Hippocampal formation (tissue), 2 donors: ENCODE data around the gene EVL.

Experiments
- DNase-seq, 2 donors: peaks; one replicate each; lab custom pipeline; 2025; lab: John Stamatoyannopoulos, UW

EVL gene

DNA sequence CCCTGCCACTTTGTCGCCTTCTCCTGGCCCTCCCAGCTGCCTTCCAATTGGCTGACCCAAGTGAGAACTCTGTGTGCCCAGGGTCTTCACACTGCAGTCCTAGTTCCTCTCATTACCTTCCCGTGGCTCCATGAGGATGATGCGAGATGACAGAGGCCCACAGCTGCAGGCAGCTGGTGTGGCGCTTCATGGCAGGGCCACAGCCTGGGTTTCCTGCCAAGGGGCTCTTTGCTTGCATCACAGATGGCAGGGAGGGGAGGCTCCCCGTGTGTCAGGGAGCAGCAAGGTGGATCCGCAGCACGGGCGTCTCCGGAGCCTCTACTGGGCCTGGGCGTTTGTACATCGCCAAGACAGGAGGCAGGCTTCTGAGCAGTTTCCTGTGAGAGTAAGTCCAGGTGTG lies 65.3 kb downstream of the EVL start:
- DNase-seq = no peak

DNA sequence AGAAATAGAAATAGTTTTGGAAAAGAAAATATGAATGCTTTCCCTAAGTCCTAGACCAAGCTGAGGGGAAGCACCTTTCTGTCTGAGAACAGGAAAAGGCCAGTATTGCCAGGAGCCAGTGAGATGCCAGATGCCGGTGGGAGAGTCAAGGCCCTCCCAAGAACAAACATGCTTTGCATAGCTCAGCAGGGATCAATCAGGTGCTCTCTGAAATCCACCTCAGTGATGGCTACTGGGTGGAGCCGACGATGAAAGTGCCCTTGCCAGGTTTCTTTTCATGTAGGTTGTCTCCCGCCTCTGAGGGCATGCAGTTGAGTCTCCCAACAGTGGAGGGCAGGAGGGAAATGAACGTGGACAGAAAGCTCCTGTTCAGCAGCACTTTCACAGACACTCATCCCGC lies 66.0 kb downstream of the EVL start:
- no peak for DNase-seq

DNA sequence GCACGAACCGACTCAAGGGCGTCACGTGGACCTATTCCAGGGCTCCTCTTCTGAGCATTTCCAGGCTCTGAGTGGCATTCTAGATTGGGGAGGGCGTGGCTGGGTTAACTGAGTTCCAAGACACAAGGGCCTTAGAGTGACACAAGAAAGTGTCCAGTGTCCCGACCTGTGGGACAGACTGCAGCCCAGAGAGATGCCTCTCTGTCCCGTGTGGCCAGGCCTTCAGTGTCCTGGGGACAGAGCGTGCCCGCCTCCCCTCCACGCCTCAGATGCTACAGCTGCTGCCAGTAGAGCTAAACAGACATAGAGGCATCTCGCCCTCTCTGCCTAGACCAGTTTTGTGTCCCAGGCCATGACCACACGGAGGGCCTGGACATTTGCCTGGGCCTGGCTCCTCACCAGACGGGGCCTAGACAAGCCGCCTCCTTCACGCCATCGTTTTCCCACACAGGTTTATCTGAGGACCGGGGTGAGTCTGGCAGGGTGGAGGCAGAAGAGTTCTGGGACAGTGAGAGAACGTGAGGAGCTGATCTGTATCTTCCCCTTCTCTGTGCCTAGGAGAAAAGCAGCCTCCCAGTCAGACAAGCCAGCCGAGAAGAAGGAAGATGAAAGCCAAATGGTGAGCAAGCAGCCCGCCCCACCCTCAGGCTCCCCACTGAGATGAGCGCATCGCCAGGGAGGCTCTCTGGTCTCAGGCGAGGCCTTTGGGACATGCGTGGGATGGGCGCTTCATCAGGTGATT lies 67.1 kb downstream of the EVL start:
- DNase-seq = no peak

DNA sequence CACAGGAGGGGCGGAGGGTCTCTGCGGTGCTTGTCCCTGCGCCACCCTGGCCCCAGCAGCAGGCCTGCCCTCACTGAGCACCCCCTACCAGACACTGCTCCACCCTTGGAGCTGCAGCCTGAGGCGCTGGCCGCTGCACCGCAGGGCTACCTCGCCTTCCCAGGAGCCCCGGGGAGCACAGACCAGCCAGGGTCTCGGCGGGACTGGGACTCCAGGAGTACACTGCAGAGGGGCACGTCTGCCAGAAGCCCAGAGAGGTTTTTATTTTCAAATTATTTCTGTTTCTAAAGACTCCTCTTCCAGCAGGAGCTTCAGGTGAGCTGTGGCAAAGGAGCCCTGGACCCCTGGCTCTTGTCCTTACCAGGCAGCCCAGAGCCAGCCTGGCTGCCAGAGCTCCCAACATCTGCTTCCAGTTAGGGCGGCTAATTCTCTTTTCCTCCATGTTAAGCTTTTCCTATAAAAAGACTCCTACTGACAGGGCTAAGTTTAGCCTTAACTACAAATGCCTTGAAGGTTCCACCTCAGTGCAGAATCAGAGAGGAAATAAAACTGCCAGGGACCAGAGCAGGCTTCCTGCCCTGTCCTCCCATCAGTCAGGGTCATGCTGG lies 67.8 kb downstream of the EVL start:
- DNase-seq = no peak

DNA sequence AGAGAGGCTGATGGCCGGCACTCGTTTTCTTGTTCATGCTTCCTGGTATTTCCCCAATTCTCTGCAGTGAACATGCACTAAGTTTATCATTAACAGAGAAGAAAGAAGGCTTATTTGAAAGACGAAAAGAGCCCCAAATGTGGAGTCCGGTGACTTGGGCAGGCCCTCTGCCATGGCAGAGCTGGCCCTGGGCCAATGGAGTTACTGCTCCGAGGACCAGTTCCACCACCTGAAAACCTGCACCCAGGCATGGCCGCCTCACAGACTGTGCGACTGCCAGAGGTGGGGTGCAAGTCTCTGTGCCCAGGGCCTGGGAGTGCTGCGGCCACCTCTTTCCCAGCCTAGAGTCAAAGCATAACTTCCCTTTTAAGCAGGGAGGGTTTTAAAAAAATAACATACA lies 69.4 kb downstream of the EVL start:
- DNase-seq = no peak

DNA sequence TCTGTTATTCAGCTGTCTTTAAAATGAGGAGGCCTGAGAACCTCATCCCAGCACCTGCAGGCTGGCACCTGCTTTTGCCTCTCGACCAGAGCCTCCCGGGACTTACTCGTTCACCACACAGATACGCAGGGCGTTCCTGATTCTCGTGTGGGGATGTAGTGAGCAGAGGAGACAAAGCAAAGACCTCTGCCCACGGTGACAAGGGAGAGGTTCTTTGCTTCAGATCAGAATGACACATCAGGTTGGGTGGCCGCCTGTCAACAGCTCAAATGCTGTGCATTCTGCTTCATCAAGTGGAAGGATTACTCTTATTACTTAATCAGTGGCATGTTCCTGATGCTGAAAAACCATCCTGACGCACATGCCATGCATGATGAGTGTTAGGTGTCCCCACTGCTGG lies 69.9 kb downstream of the EVL start:
- DNase-seq = no peak

DNA sequence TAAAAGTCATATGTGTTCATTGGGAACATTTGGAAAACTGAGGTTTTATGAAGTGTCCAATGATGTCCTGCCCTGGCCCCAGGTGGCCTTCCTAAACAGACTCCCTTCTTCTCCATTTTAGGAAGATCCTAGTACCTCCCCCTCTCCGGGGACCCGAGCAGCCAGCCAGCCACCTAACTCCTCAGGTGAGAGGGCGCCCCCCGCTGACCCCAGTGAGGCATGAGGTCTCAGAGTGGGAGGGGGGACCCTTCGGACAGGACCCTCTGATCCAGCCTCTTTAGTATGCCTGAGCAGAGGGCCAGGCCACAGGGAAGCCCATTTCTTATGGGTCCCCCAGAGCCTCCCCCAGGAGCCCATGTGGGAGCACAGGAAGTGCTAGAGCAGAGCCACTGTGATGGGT lies 70.6 kb downstream of the EVL start:
- DNase-seq = no peak

DNA sequence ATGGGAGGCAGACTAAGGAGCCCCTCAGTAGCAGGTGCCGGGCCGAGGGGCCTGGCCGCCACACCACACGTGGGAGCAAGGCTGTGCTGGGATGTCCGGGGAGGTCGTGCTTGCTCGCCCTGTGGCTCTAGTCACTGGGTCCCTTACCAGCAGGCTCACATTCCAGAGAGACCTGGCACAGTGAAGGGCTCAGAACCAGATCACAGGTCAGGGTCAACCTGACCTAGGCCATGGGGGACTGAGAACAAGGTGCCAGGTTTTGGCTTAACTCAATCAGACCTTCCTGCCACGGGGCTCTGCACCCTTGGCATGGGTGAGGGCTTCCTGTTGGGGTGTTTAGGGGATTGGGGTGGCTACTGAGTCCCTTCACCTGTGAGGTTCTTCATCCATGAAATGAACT lies 72.0 kb downstream of the EVL start:
- DNase-seq = no peak

DNA sequence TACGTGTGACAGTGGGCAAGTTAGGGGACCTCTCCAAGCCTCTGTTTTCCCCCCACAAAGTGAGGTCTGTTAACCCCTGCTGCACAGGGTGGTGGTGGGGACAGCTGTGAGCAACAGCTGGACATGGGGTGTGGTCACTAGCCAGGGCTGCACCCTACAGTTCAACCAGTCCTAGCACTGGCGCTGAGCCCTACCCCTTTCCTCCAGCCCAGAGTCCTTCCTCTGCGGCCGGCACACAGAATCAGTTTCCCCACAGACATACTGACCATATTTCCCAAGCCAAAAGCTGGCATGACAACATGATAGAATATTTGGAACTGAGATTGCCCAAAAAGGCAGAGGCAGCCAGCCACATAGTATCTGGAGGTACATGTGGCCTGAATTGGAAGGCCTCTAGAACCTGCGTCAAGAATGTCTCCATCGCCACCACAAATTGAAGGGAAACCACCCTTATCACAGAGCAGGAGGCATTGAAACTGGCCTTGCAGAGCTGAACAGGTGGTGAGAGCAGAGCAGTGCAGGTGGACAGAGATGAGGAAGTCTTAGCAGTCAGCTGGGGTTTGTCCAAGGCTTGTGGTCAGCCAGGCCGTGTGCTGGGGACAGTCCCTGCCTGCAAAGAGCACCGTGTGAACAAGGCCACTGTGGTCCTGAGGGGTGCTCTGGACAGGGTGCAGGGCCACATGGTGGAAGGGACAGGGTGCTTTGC lies 73.0 kb downstream of the EVL start:
- DNase-seq = no peak

DNA sequence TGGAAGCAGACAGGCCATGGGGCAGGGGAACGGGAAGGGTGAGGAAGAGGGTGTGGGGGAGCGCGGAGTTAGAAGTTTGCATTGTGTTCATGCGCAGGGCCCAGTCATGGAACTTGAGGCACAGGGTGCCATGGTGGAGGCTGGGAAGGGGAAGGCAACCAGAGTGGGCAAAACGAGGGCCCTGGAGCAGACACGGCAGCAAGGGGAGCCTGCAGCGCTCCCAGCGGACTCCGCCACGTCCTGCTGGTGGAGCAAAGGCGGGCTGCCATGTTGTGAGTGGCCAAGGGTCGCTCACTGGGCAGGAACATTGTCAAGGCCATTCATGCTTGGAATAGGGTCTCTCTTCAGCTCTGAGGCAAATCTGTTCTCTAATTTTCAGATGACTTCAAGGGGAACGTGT lies 73.7 kb downstream of the EVL start:
- no peak for DNase-seq

DNA sequence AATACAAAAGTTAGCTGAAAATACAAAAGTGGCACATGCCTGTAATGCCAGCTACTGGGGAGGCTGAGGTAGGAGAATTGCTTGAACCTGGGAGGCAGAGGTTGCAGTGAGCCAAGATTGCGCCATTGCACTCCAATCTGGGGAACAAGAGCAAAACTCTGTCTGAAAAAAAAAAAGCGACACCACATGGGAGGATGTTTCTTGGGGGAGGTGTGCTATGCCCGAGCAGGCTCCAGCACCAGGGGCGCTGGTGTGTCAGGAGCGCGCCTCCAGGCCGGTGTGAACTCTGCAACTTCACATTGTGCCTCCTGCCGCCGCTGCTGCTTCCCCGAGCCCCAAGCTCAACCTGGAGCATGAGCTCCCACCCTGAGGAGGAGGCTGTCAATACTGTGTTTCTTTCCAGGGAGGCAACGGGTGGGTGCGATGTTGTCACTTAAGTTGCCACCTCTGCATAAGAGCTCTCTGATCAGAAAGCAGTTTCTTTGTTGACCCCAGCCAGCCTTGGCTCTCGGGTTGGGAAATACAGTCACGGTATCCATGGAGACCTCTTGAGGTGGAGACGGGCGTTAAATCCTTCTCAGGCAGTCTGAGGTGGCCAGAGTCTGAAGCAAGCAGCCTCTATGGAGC lies 75.3 kb downstream of the EVL start:
- DNase-seq = no peak

DNA sequence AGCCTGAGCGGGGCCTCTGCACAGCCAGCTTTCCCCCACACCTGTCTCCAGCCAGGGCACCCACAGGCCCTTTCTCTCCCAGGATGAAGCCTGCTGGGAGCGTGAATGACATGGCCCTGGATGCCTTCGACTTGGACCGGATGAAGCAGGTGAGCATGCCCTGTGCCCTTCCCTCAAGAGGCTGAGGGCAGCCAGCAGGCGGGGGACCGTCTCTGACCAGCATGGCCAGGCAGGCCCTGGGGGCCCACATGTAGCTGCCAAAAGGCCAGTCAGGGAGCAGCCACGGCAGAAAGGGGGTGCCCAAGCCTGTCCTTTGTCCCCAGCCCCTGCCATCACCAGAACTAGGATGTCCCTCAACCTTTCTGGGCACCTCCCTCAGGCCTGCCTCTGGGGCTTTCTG lies 75.9 kb downstream of the EVL start:
- DNase-seq = no peak

DNA sequence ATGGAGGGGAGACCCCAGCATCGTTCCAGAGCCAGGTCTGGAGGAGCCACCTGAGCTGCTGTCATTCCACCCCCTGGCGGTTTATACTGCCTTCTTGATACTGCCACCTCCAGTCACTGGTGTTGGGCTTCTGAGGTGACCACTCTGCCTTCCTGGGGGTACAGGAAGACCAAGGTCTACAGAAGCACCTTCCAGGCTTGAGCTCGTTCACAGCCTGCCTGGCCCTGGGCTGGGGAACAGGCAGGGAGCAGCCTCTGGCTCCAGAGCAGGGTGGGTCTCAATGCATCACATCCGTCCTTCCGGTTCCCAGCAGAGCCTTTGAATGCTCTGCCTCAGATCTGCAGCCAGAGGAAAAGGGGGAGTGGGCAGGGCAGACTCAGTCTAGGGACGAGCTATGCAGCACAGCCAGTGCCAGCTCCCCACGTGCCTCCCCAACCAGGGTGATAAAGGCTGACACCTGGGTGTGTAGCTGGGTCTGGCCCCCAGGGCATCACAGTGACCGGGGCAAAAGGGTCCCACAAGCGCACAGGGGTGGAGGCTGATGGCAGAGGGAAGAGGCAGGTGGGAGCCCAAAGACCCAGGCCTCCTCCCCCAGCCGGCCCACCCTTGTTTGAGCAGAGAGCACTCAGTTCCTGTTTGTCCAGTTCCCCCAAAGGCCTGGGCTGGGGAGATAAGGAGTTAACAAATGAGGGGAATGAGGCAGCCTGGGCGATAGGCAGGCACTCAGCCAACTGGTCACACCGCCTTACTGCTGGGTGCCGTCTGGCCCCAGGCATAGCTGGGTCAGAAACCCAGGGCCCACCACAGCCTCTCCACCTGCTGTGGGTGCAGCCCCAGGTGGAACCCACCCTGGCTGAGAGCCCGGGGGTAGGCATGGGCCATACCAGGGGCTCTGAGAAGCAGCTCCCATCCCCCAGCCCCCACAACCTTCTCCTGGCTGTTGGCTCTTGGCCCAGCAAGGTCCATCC lies 77.1 kb downstream of the EVL start:
- no peak for DNase-seq

DNA sequence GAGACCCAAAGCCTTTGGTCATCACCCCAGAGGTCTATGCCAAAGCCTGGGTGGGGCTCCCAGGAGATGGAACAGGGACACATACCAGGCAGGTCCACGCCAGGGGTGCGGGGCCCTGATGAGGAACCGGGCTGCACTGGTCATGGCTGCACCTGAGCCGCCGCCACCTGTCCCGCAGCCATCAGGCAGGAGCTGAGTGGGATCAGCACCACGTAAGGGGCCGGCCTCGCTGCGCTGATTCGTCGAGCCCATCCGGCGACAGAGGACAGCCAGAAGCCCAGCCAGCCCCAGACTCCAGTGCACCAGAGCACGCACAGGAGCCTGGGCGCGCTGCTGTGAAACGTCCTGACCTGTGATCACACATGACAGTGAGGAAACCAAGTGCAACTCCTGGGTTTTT lies 78.3 kb downstream of the EVL start:
- DNase-seq = no peak

DNA sequence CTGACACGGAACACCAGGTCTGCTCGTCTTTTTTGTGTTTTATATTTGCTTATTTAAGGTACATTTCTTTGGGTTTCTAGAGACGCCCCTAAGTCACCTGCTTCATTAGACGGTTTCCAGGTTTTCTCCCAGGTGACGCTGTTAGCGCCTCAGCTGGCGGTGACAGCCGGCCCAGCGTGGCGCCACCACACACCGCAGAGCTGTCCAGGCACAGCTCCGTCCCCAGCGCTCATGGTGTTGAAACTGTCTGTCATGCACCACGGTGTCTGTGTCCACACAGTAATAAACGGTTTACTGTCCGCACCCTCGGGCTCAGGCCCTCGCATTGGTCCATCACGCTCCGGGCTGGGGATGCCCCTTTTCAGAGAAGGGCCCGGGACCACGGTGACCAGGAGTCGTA lies 78.7 kb downstream of the EVL start:
- no peak for DNase-seq

DNA sequence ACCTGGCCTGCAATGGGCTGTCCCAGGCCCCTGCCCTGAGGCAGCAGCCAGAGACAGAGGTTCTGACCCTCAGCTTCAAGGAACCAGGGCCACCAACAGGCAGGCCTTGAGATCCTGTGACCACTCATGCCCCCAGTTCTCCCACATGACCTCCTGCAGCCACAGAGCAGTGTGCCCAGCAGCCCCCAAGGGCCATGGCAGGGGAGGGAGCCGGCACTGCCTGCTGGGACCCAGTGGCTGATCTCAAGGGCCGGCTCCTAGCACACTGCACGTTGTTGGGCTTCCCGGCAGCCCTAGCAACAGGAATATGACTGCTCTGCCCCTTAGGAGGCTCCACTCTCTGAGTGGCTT lies 79.4 kb downstream of the EVL start:
- no peak for DNase-seq

DNA sequence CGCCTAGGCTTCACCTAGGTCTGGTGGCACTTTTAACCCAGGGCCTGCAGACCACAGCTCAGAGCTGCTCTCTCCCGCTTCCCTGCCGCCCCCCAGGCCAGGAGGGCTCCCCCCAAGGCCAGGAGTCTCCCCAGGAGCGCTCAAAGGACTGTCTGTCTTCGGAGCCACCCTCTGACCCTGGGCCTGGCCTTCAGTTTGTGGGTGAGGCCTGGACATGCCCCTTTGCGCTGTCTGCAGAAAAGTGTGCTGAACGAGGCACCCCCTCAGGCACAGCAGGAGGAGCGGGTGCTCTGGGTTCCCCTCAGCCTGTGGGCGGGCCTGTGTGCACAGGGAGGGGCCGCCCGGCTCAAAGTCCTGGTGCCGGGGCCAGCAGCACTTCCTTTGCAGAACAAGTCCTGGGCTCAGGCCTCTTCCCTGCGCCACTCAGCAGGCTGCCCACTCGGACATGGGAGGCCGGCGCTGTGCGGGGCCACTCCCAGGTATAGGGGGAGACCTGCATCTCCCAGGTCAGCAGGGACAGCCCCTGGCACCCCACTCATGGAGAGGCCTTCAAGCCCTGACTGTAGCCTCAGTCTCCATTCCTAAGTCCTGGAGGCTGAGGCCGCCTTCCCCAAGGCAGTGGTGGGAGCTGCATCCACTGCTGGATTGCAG lies 79.9 kb downstream of the EVL start:
- no peak for DNase-seq

DNA sequence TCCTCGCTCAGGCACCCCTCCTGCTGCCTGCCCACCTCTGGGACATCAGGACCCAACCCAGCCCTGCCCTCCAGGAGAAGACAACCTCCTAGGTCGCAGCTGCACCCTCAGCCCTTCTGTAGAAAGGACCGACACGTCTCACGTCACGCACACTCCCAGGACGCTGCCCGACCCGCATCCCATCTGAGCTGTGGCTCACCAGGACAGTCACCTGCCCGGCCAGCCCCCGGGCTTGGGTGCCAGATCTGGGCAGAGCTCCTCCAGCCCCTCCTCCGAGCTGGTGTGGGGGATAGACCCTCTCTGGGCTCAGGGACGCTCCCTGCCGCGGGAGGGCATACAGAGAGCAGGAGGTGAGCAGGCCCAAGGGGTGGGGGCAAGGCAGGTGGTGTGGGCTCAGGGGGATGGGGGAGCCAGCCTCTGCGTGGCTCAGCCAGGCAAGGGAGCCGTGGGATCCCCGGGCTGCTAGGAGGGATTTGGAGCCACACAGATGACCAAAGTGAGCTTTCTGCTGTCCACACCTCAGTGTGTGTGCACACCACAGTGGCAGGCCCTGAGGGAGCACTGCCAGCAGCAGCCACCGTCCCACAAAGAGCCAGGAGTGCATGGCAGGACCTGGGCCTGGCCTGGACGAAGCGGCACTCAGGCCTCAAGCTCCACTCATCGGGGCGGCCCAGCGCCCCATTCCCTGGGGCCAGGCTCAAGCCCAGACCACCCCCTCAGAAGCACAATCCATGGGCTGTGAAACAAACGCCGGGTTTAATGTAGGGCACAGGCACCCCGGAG lies 80.7 kb downstream of the EVL start:
- no peak for DNase-seq

DNA sequence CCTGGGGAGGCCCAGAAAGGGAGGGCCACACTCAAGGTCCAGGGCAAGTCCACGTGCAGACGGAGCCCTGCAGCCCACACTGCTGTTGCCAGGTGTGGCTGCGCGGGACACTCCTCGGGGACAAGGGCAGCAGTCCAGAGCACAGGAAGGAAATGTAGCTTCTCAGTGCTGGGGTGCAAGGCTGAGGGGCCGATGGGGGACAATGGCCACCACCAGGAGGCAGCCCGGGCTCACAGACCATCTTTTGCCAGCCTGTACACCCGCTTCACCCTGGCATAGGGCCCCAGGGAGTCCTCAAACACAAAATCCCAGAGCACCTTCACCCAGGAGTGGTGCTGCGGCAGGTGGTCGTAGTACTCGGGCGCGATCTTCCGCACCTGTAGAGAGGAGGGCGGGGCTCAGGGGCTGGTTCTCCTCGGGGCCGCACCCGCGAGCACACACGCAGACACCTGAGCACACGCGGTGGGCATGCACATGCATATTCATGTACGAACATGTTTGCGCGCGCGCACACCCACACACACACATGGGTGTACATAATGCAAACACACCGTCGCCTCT lies 81.4 kb downstream of the EVL start:
- no peak for DNase-seq

DNA sequence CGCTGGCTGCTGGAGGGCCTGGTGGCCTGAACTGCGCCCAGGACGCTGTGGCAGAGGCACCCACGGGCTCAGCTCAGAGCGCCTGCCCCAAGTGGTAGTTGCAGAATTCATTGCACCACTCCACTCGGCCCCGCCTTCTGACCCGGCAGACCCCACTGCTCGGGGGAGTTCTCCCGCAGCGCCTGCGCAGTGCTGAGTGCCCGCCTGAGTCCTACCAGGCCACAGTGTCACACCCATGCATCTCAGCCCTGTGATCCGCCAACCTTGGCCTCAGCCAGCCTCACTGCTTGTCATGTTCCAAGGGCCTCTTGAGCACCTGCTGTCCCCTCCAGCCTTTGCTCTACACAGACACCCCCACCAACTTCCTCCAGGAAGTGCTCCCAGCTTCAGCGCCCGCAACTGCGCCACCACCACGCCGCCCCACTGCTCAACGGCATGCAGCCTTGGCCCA lies 82.0 kb downstream of the EVL start:
- DNase-seq = no peak
